ENCODE results near the gene IL18R1.

IL18R1 gene

GRCh38 chr2:102345329-102345920 lies 10.2 kb upstream of the IL18R1 start:
- DNase-seq, result no peak

- no peak for DNase-seq
These were observed 9.0 kb upstream of the IL18R1 start for GRCh38 chr2:102346381-102347130.

GRCh38 chr2:102350137-102350793 lies 5.3 kb upstream of the IL18R1 start:
- no peak for DNase-seq

GRCh38 chr2:102356381-102356712 lies 751 bp downstream of the IL18R1 start:
- DNase-seq, result no peak

GRCh38 chr2:102356741-102357140 lies 1.1 kb downstream of the IL18R1 start:
- DNase-seq, result no peak

GRCh38 chr2:102357937-102358336 lies 2.3 kb downstream of the IL18R1 start:
- no peak for DNase-seq

GRCh38 chr2:102358496-102358895 lies 2.9 kb downstream of the IL18R1 start:
- DNase-seq, result no peak

- no peak for DNase-seq
These were observed 3.9 kb downstream of the IL18R1 start for GRCh38 chr2:102359527-102359926.

GRCh38 chr2:102361632-102362241 lies 6.1 kb downstream of the IL18R1 start:
- no peak for DNase-seq

GRCh38 chr2:102365763-102366162 lies 10.2 kb downstream of the IL18R1 start:
- no peak for DNase-seq

GRCh38 chr2:102366406-102367112 lies 11.0 kb downstream of the IL18R1 start:
- no peak for DNase-seq

GRCh38 chr2:102367331-102367971 lies 11.9 kb downstream of the IL18R1 start:
- no peak for DNase-seq

- no peak for DNase-seq
These were observed 13.0 kb downstream of the IL18R1 start for GRCh38 chr2:102368461-102369109.

- DNase-seq, result no peak
These were observed 14.3 kb downstream of the IL18R1 start for GRCh38 chr2:102369866-102370265.

GRCh38 chr2:102376052-102376591 lies 20.5 kb downstream of the IL18R1 start:
- no peak for DNase-seq

- no peak for DNase-seq
These were observed 28.1 kb downstream of the IL18R1 start for GRCh38 chr2:102383722-102384121.

GRCh38 chr2:102385522-102385921 lies 29.9 kb downstream of the IL18R1 start:
- DNase-seq, result no peak

GRCh38 chr2:102386004-102386403 lies 30.4 kb downstream of the IL18R1 start:
- DNase-seq, result no peak

GRCh38 chr2:102386867-102387541 lies 31.4 kb downstream of the IL18R1 start:
- no peak for DNase-seq

- no peak for DNase-seq
These were observed 32.4 kb downstream of the IL18R1 start for GRCh38 chr2:102387763-102388546.
